Parathyroid adenoma (tissue), 2 donors: ENCODE measurements around the gene MDK.

Experiments
- H2AFZ ChIP-seq: fragments of 300-600 bp; sonication (generic); one replicate; pipeline ENCODE4 v1.7.0; 2017; ENCODE audit warnings: antibody characterized with exemption, mild to moderate bottlenecking
- H3K27ac ChIP-seq: fragments of 300-600 bp; sonication (generic); one replicate; pipeline ENCODE4 v1.7.0; 2017
- H3K27me3 ChIP-seq: fragments of 300-600 bp; sonication (generic); one replicate; pipeline ENCODE4 v1.7.0; 2017; ENCODE audit warnings: low read length; ENCODE audit not compliant: control insufficient read depth, insufficient read depth
- H3K36me3 ChIP-seq: fragments of 300-600 bp; sonication (generic); one replicate; pipeline ENCODE4 v1.7.0; 2017; ENCODE audit warnings: low read length; ENCODE audit not compliant: control insufficient read depth, insufficient read depth
- H3K4me1 ChIP-seq: fragments of 300-600 bp; sonication (generic); one replicate; pipeline ENCODE4 v1.7.0; 2017; ENCODE audit warnings: control low read depth
- H3K4me2 ChIP-seq: fragments of 300-600 bp; sonication (generic); one replicate; pipeline ENCODE4 v1.7.0; 2017; ENCODE audit warnings: low read length
- H3K4me3 ChIP-seq: fragments of 300-600 bp; sonication (generic); one replicate; pipeline ENCODE4 v1.7.0; 2017; ENCODE audit warnings: low read depth, low read length
- H3K79me2 ChIP-seq: fragments of 300-600 bp; sonication (generic); one replicate; pipeline ENCODE4 v1.7.0; 2017; ENCODE audit warnings: control low read depth
- H3K9ac ChIP-seq: fragments of 300-600 bp; sonication (generic); one replicate; pipeline ENCODE4 v1.7.0; 2017; ENCODE audit warnings: mild to moderate bottlenecking
- H3K9me3 ChIP-seq: fragments of 300-600 bp; sonication (generic); one replicate; pipeline ENCODE4 v1.7.0; 2017; ENCODE audit warnings: low read length; ENCODE audit not compliant: control insufficient read depth
- CTCF ChIP-seq: fragments of 300-600 bp; sonication (generic); IDR thresholded peaks from one replicate; pipeline ENCODE4 v1.7.0; 2017; ENCODE audit warnings: antibody characterized with exemption, mild to moderate bottlenecking
- donor health status: primary hyperparathyroidism.

MDK gene

GRCh38 chr11:46337626-46338345, 43.7 kb upstream of the MDK start:
- Histone ChIP-seq H3K9ac (no peak overlapping the region), H3K9me3 (no peaks in the 10 kb centered on the region), H2AFZ (no peak overlapping the region), H3K27me3 (no peaks in the 10 kb centered on the region), H3K36me3 (no peaks in the 10 kb centered on the region), H3K4me3 (no peak overlapping the region), H3K79me2 (no peaks in the 10 kb centered on the region), H3K4me2 (no peak overlapping the region), H3K4me1 (peaks cover 13% of the 10 kb centered on the region), H3K27ac (no peak overlapping the region)
- TF ChIP-seq CTCF = no peak

- peak overlapping the region; percentile 76 for H3K27ac ChIP-seq
- peak overlapping the region; percentile 49 for H3K4me3 ChIP-seq
- peak overlapping the region; percentile 96 for H2AFZ ChIP-seq
- peaks cover 13% of the 10 kb centered on the region for H3K4me1 ChIP-seq
- no peak for TF ChIP-seq CTCF
- peak overlapping the region; percentile 78 for H3K4me2 ChIP-seq
- no peaks in the 10 kb centered on the region for H3K36me3 ChIP-seq
- H3K9ac ChIP-seq = no peak overlapping the region
- no peaks in the 10 kb centered on the region for H3K9me3 ChIP-seq
- H3K79me2 ChIP-seq = no peaks in the 10 kb centered on the region
- no peaks in the 10 kb centered on the region for H3K27me3 ChIP-seq
Measured at GRCh38 chr11:46338636-46338987, 42.9 kb upstream of the MDK start.

GRCh38 chr11:46338988-46339666, 42.3 kb upstream of the MDK start:
- Histone ChIP-seq H3K9me3 (no peaks in the 10 kb centered on the region), H3K36me3 (no peaks in the 10 kb centered on the region), H3K4me3 (peak overlapping the region; percentile 49), H3K9ac (no peak overlapping the region), H3K27ac (peak overlapping the region; percentile 76), H3K4me2 (peak overlapping the region; percentile 78), H3K4me1 (peaks cover 13% of the 10 kb centered on the region), H3K27me3 (no peaks in the 10 kb centered on the region), H2AFZ (peak overlapping the region; percentile 96), H3K79me2 (no peaks in the 10 kb centered on the region)
- no peak for TF ChIP-seq CTCF

- Histone ChIP-seq H3K36me3 (no peaks in the 10 kb centered on the region), H2AFZ (peak overlapping the region; percentile 96), H3K4me2 (no peak overlapping the region), H3K4me3 (no peak overlapping the region), H3K27me3 (no peaks in the 10 kb centered on the region), H3K4me1 (peaks cover 13% of the 10 kb centered on the region), H3K9ac (no peak overlapping the region), H3K9me3 (no peaks in the 10 kb centered on the region), H3K27ac (peak overlapping the region; percentile 76), H3K79me2 (no peaks in the 10 kb centered on the region)
- TF ChIP-seq CTCF = no peak
Measured at GRCh38 chr11:46339816-46340215, 41.7 kb upstream of the MDK start.
